Stomach (tissue), 4 donors: ENCODE results near the gene FAM111A.

Experiments
- CTCF ChIP-seq, 7 experiments: fragments of 450-650 bp in 4 of 7; fragments of 200-600 bp in 3 of 7; sonication (generic) in 3 of 7; IDR thresholded peaks; one replicate each; pipeline ENCODE4 v1.5.1; 2016 to 2019; ENCODE audit warnings: antibody characterized with exemption in 7 of 7, control low read depth in 2 of 7, mild to moderate bottlenecking in 1 of 7
- POLR2A ChIP-seq, 4 donors: fragments of 450-650 bp; IDR thresholded peaks; one replicate each; pipeline ENCODE4 v1.6.1; 2016; ENCODE audit warnings: antibody characterized with exemption in 4 of 4, control low read depth in 2 of 4, mild to moderate bottlenecking in 1 of 4, moderate library complexity in 1 of 4
- POLR2AphosphoS5 ChIP-seq, 3 donors: sonication (generic); formaldehyde crosslinking; IDR thresholded peaks; one replicate each; pipeline ENCODE4 v1.6.1; 2016; ENCODE audit warnings: antibody characterized with exemption in 3 of 3

DNA sequence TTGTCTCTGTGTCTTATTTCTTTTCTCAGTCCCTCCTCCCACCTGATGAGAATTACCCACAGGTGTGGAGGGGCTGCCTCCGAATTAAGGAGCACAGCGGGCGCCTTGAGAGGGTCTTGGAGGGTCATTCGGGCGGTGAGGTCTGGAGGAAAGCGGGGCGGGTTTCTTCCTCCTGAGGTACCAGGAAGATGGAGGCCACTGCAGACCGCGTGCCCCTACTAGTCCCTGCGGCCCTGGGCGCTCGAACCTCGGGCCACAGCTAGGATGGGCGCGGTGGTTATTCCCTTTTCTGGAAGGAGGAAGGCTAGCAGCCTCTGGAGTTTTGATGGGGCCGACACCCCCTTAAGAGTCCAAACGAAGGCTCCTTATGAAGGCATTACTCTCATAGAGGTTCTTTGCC is 5.5 kb upstream of the FAM111A start:
- TF ChIP-seq POLR2A (IDR thresholded peaks at IDR 0.05) (no peak), CTCF (IDR thresholded peaks at IDR 0.05) (no peak), POLR2AphosphoS5 (IDR thresholded peaks at IDR 0.05) (no peak)
